Astrocyte of the cerebellum (primary cell): ENCODE results near the gene MYO3B.

Experiments
- DNase-seq: peaks from one replicate; pipeline ENCODE4 v3.0.0-alpha.2; 2011; ENCODE audit warnings: low read depth
- H3K4me3 ChIP-seq: 2 replicates; pipeline ENCODE4 v1.5.1; 2011; ENCODE audit warnings: mild to moderate bottlenecking, low read depth, low read length, moderate library complexity
- in situ Hi-C: cut with HindIII; loops from 2 replicates; pipeline ENCODE4 v1.10.0; 2017; ENCODE audit warnings: low sequenced_read_pairs
- TF ChIP-seq, protein P1 (sequence below): IDR thresholded peaks from 2 replicates; pipeline ENCODE4 v1.5.1; 2012; ENCODE audit warnings: low read length, low read depth, moderate library complexity, mild to moderate bottlenecking; ENCODE audit errors: missing control alignments

The MYO3B gene

DNA sequence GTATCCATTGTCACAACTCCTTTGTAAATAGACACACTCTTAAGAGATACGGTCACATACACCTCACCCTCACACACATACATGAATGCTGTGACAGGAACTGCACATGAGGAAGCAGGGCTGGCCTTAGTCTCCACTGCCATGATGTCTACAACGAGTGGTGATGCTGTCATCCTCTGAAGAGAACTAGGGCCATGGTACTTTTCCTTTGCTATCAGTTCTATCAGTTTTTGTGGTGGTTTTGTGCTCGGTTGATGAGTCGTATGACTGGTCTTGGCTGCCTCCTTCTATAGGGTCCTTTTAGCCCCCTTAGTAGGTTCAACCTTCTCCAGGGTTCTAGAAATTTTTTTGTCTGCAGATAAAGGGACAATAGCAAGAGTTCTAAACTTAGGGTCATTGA, 66.0 kb downstream of the MYO3B start:
- no peak for DNase-seq
- TF ChIP-seq, protein P1, sequence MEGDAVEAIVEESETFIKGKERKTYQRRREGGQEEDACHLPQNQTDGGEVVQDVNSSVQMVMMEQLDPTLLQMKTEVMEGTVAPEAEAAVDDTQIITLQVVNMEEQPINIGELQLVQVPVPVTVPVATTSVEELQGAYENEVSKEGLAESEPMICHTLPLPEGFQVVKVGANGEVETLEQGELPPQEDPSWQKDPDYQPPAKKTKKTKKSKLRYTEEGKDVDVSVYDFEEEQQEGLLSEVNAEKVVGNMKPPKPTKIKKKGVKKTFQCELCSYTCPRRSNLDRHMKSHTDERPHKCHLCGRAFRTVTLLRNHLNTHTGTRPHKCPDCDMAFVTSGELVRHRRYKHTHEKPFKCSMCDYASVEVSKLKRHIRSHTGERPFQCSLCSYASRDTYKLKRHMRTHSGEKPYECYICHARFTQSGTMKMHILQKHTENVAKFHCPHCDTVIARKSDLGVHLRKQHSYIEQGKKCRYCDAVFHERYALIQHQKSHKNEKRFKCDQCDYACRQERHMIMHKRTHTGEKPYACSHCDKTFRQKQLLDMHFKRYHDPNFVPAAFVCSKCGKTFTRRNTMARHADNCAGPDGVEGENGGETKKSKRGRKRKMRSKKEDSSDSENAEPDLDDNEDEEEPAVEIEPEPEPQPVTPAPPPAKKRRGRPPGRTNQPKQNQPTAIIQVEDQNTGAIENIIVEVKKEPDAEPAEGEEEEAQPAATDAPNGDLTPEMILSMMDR = no peak
- in situ Hi-C loops = loop anchor here (5.0 kb wide), 1 partner anchor 553 kb away; no protein-coding TSS in a partner anchor
- no peak overlapping the region for H3K4me3 ChIP-seq

DNA sequence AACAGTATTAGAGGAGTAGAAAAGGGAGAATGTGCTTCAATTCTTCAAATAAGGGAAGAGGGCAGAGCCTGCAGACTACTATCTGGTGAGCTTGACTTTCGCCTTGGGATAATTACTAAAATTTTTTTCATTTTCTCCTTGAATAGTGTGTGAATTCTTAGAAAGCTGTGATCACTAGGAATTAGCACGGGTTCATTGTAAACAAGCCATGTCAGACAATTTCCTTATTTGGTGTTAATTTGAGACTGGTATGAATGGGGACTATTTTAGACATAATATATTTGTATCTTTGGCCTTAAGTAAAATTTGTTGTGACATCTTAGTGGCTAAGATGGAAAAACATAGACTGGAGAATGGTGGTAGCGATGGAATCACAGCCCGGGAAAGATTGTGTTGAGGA, 66.6 kb downstream of the MYO3B start:
- in situ Hi-C loops = loop anchor here (5.0 kb wide), 1 partner anchor 553 kb away; no protein-coding TSS in a partner anchor
- no peak overlapping the region for H3K4me3 ChIP-seq
- DNase-seq = no peak

DNA sequence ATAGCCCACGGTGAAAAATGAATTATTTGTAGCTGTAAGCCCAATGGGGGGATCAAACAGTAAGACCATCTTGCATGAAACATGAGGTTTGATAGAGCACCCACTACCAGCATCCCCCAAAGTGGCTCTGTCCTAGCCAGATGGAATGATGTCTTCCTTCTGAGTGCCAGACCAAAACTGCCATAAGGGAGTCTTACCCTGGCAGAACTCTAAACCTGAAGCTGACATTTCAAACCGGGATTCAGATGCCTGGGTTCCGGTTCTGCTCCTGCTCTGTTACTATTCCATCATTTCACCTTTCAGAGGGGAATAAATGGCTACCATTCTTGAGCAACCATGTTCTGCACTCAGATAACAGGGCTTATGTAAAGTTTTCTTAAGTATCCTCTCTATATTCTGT, 67.4 kb downstream of the MYO3B start:
- H3K4me3 ChIP-seq = no peak overlapping the region
- TF ChIP-seq, protein P1 = no peak
- in situ Hi-C loops = no loop called here
- DNase-seq = no peak

More for the DNA sequence above, 66.6 kb downstream of the MYO3B start:
- TF ChIP-seq, protein P1 = no peak

DNA sequence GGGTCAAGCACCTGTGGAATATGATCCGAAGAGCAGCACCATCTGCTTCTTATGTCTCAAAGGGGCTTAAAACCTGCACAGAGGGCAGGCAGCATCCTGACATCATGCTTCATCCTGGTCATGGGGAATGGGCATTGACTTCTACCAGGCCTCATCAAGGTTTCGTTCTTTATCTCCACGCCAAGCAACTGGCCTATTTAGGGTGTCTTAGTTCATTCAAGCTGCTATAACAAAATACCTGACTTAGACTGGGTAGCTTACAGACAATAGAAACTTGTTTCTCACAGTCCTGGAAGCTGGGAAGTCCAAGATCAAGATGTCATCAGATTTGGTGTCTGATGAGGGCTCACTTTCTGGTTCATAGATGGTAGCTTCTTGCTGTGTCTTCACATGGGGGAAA, 69.4 kb downstream of the MYO3B start:
- no peak overlapping the region for H3K4me3 ChIP-seq
- in situ Hi-C loops = no loop called here
- TF ChIP-seq, protein P1 = no peak
- no peak for DNase-seq

DNA sequence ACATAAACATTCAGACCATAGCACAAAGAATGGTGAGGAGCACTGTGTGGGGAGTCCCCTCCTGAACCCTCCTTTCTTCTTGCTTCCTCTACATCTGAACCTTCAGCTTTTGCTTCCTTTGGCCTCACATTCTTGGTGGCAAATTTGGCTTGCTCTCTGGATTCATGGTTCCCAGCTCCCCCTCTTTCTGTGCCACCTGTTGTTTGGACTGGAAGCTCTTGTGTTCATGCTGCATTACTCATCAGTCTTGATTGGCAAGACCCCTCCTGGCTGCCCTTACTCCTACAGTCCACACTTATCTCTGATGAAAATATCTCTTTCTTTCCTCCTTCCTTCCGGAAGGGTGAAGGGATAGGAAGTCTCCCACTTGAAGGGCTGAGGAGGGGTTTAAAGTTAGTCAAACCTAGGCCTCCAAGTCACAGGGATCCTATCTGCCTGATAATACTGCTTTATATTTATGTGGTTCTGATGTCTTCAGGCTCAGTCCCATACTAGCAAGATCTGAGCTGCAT, 70.0 kb downstream of the MYO3B start:
- H3K4me3 ChIP-seq = no peak overlapping the region
- TF ChIP-seq, protein P1 = no peak
- in situ Hi-C loops = no loop called here
- DNase-seq = no peak

DNA sequence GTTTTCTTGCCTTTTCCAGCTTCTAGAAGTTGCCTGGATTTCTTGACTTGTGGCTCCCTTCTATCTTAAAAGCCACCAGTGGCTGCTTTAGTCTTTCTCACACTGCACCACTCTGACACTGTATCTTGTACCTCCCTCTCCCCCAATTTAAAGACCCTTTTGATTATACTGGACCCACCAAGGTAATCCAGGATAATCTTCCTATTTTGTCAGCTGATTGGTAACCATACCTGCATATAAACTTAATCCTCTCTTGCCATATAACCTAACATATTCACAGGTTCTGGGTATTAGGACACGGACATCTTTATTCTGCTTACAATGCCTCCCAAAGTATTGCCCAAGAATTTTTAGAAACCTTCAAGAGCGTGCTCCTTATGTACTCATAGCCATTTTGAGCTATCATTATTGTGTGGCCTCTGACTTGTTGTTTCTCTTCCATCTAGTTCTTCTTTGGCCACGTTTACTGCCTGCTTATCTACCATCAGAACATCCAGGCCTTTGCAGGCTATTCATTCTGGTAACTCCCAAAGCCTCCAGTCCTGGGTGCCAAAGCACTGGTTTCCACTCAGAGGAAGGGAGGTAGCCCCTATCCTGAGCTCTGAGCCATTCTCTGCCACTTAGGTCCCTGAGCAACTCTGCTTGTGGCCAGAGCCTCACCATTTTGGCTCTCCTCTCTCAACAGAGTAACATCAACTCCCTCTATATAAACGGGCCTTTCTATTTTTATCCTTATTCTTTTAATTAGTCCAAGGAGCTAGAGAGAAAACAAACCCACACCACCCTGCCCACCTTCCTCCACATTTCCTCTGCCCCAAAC, 70.8 kb downstream of the MYO3B start:
- in situ Hi-C loops = no loop called here
- H3K4me3 ChIP-seq = no peak overlapping the region
- no peak for DNase-seq
- TF ChIP-seq, protein P1 = no peak
